CD14-positive monocyte (primary cell): ENCODE data around the gene HKDC1. TPM values are rescaled to one million over a fixed set of nuclear protein-coding genes. Genes with fewer than 3 reads are reported as not detected.

Experiments
- DNase-seq, 3 donors: peaks; one replicate each; pipeline ENCODE4 v3.0.0-alpha.2; 2011 to 2022
- H2AFZ ChIP-seq: 2 replicates; pipeline ENCODE4 v1.6.0; 2012; ENCODE audit warnings: mild to moderate bottlenecking, low read depth, low read length, inconsistent platforms; ENCODE audit not compliant: insufficient read depth, poor library complexity, severe bottlenecking
- H3K27ac ChIP-seq, 2 donors: 1 replicate in 1 of 2; 2 replicates in 1 of 2; pipeline ENCODE4 v1.5.1; 2012 to 2013; ENCODE audit warnings: low read length in 2 of 2, control low read depth in 1 of 2, inconsistent platforms in 1 of 2, low read depth in 1 of 2, mild to moderate bottlenecking in 1 of 2
- H3K27me3 ChIP-seq, 2 donors: one replicate each; pipeline versions ENCODE4 v1.6.0 to v1.6.1; 2011 to 2013; ENCODE audit warnings: low read length in 2 of 2; ENCODE audit not compliant: control insufficient read depth in 2 of 2, insufficient read depth in 2 of 2
- H3K36me3 ChIP-seq, 2 donors: replicated peaks in 1 of 2; 1 replicate in 1 of 2; 2 replicates in 1 of 2; pipeline versions ENCODE4 v1.5.1 to v1.6.1; 2012 to 2013; ENCODE audit warnings: low read length in 2 of 2, control low read depth in 1 of 2, inconsistent platforms in 1 of 2, mild to moderate bottlenecking in 1 of 2; ENCODE audit not compliant: insufficient read depth in 2 of 2, control insufficient read depth in 1 of 2
- H3K4me1 ChIP-seq, 2 donors: 1 replicate in 1 of 2; 2 replicates in 1 of 2; pipeline versions ENCODE4 v1.5.1 to v1.6.1; 2012 to 2013; ENCODE audit warnings: low read length in 2 of 2, control low read depth in 1 of 2, inconsistent platforms in 1 of 2, mild to moderate bottlenecking in 1 of 2, moderate library complexity in 1 of 2; ENCODE audit not compliant: insufficient read depth in 2 of 2, control insufficient read depth in 1 of 2
- H3K4me2 ChIP-seq: replicated peaks from 2 replicates; pipeline ENCODE3; 2012; ENCODE audit warnings: low read length, moderate library complexity, mild to moderate bottlenecking; ENCODE audit not compliant: poor library complexity, severe bottlenecking; ENCODE audit errors: extremely low read depth
- H3K4me3 ChIP-seq, 3 experiments: fragments of 200-600 bp in 1 of 3; sonication (generic) in 1 of 3; replicated peaks in 1 of 3; 1 replicate in 2 of 3; 2 replicates in 1 of 3; pipeline ENCODE4 v1.5.1; 2011 to 2013; ENCODE audit warnings: low read length in 3 of 3, mild to moderate bottlenecking in 3 of 3, control low read depth in 2 of 3, low read depth in 2 of 3, inconsistent platforms in 1 of 3, moderate library complexity in 1 of 3
- H3K79me2 ChIP-seq: 2 replicates; pipeline ENCODE4 v1.6.0; 2012; ENCODE audit warnings: mild to moderate bottlenecking, control low read depth, inconsistent platforms, low read length, moderate library complexity; ENCODE audit not compliant: insufficient read depth
- H3K9ac ChIP-seq: 2 replicates; pipeline ENCODE4 v1.6.0; 2017; ENCODE audit warnings: low read length, mild to moderate bottlenecking; ENCODE audit not compliant: insufficient read depth, poor library complexity, severe bottlenecking
- H3K9me3 ChIP-seq, 2 donors: replicated peaks in 1 of 2; 1 replicate in 1 of 2; 2 replicates in 1 of 2; pipeline versions ENCODE4 v1.5.1 to v1.6.1; 2012 to 2013; ENCODE audit warnings: low read length in 2 of 2, control low read depth in 1 of 2; ENCODE audit not compliant: control insufficient read depth in 1 of 2, insufficient read depth in 1 of 2
- H4K20me1 ChIP-seq: 2 replicates; pipeline ENCODE4 v1.6.0; 2012; ENCODE audit warnings: mild to moderate bottlenecking, low read length, control low read depth, moderate library complexity; ENCODE audit not compliant: insufficient read depth
- H3K27ac Mint-ChIP-seq, 7 donors: one replicate each; pipeline ENCODE4 v1.8.0; 2020; ENCODE audit warnings: mild to moderate bottlenecking in 7 of 7, mixed read lengths in 7 of 7, moderate library complexity in 6 of 7, inconsistent platforms in 2 of 7
- H3K27me3 Mint-ChIP-seq, 3 donors: one replicate each; pipeline ENCODE4 v1.8.0; 2021 to 2022; ENCODE audit warnings: low read depth in 3 of 3, mild to moderate bottlenecking in 3 of 3, mixed read lengths in 3 of 3, moderate library complexity in 3 of 3, inconsistent platforms in 1 of 3
- H3K36me3 Mint-ChIP-seq, 2 donors: one replicate each; pipeline ENCODE4 v1.8.0; 2020; ENCODE audit warnings: mixed read lengths in 2 of 2, inconsistent platforms in 1 of 2, mild to moderate bottlenecking in 1 of 2
- H3K4me1 Mint-ChIP-seq: one replicate; pipeline ENCODE4 v1.8.0; 2020; ENCODE audit warnings: mild to moderate bottlenecking, mixed read lengths
- H3K4me3 Mint-ChIP-seq, 2 donors: one replicate each; pipeline ENCODE4 v1.8.0; 2020; ENCODE audit warnings: mild to moderate bottlenecking in 2 of 2, mixed read lengths in 2 of 2, moderate library complexity in 1 of 2
- H3K9me3 Mint-ChIP-seq, 7 donors: one replicate each; pipeline ENCODE4 v1.8.0; 2020 to 2022; ENCODE audit warnings: mixed read lengths in 7 of 7, mild to moderate bottlenecking in 6 of 7, moderate library complexity in 6 of 7, inconsistent platforms in 2 of 7
- WGBS: methylation state at CpG from one replicate; pipeline ENCODE4 v1.1.5; 2013; ENCODE audit warnings: missing lambda C conversion rate; ENCODE audit not compliant: insufficient coverage; 5-methylcytosine and 5-hydroxymethylcytosine counted together
- intact Hi-C, 2 donors: fragments of 100-400 bp; cut with micrococcal nuclease; formaldehyde crosslinking; loops; one replicate each; pipeline versions ENCODE4 v1.15.0 to v1.15.1; 2023
- polyA plus RNA-seq, 3 donors: library from polyadenylated mRNA; depleted of rRNA in 1 of 3; unstranded in 2 of 3; stranded (reverse) in 1 of 3; fragments of 300-500 nt in 2 of 3; fragments of >200 nt in 1 of 3; fragmentation: Illumina TruSeq in 2 of 3; gene quantifications; 1 replicate in 2 of 3; 2 replicates in 1 of 3; pipeline ENCODE4 v1.2.3, GENCODE V29; 2012 to 2021
- TF ChIP-seq, protein P1 (sequence below): fragments of 200-600 bp; IDR thresholded peaks from one replicate; pipeline ENCODE4 v1.8.0; 2022; ENCODE audit warnings: antibody characterized with exemption, mild to moderate bottlenecking

HKDC1 gene
- polyA plus RNA-seq, 3 donors, result not detected

GRCh38 chr10:69229616-69229916, 9.4 kb downstream of the HKDC1 start:
- peak overlapping the region; percentile 77 to 90 for H3K4me3 Mint-ChIP-seq
- Histone ChIP-seq H3K4me1 (peaks cover 16 to 18% of the 10 kb centered on the region in 2 donors), H3K27me3 (no peaks in the 10 kb centered on the region), H3K4me3 (peak overlapping the region; percentile 33 to 64 (median 37)), H4K20me1 (no peaks in the 10 kb centered on the region), H2AFZ (peak overlapping the region; percentile 72), H3K27ac (peak overlapping the region in 1 of 2 donors; percentile 46), H3K9me3 (no peaks in the 10 kb centered on the region), H3K9ac (peak overlapping the region; percentile 35), H3K36me3 (no peaks in the 10 kb centered on the region), H3K79me2 (no peaks in the 10 kb centered on the region), H3K4me2 (peak overlapping the region; percentile 59)
- intact Hi-C loops, result no loop called here
- H3K27ac Mint-ChIP-seq, result peak overlapping the region in 4 of 7 donors; percentile 23 to 68 (median 46)
- peaks cover 0 to 5% (median 0%) of the 10 kb centered on the region in 3 donors for H3K27me3 Mint-ChIP-seq
- H3K9me3 Mint-ChIP-seq, result no peaks in the 10 kb centered on the region
- WGBS, result 0% methylated on average over 4 of the region's 8 CpGs
- peaks cover 20% of the 10 kb centered on the region for H3K4me1 Mint-ChIP-seq
- no peak for DNase-seq
- TF ChIP-seq, protein P1, sequence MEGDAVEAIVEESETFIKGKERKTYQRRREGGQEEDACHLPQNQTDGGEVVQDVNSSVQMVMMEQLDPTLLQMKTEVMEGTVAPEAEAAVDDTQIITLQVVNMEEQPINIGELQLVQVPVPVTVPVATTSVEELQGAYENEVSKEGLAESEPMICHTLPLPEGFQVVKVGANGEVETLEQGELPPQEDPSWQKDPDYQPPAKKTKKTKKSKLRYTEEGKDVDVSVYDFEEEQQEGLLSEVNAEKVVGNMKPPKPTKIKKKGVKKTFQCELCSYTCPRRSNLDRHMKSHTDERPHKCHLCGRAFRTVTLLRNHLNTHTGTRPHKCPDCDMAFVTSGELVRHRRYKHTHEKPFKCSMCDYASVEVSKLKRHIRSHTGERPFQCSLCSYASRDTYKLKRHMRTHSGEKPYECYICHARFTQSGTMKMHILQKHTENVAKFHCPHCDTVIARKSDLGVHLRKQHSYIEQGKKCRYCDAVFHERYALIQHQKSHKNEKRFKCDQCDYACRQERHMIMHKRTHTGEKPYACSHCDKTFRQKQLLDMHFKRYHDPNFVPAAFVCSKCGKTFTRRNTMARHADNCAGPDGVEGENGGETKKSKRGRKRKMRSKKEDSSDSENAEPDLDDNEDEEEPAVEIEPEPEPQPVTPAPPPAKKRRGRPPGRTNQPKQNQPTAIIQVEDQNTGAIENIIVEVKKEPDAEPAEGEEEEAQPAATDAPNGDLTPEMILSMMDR, result no peak
- no peaks in the 10 kb centered on the region for H3K36me3 Mint-ChIP-seq

DNA sequence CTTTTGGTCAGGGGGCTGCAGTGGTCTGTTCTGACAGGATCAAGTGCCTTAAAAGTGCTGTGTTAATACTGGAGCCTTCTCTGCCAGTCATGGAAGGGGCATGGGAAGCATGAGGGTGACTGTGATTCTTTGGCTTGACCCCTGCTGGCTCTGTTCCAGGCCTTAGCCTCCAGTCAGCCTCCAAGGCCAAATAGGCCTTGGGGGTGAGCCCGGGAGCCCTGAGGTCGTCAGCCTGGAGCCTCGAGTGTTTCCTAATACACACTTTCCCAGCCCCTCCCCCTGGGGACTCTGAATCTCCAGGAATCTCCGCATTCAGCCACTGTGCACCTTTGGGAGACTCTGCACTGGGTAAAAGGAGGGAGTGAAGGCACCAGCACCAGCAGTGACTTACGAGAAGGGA, 10.0 kb downstream of the HKDC1 start:
- Histone ChIP-seq H3K9ac (no peak overlapping the region), H3K27ac (no peak overlapping the region), H2AFZ (peak overlapping the region; percentile 72), H3K4me3 (no peak overlapping the region), H3K27me3 (no peaks in the 10 kb centered on the region), H3K9me3 (no peaks in the 10 kb centered on the region), H3K79me2 (no peaks in the 10 kb centered on the region), H4K20me1 (no peaks in the 10 kb centered on the region), H3K36me3 (no peaks in the 10 kb centered on the region), H3K4me1 (peaks cover 16 to 18% of the 10 kb centered on the region in 2 donors), H3K4me2 (no peak overlapping the region)
- TF ChIP-seq, protein P1, result no peak
- 83% methylated on average over 1 of the region's 5 CpGs for WGBS
- Mint-ChIP-seq H3K36me3 (no peaks in the 10 kb centered on the region), H3K27ac (peak overlapping the region in 1 of 7 donors; percentile 59), H3K27me3 (peaks cover 0 to 5% (median 0%) of the 10 kb centered on the region in 3 donors), H3K9me3 (no peaks in the 10 kb centered on the region), H3K4me3 (peak overlapping the region in 1 of 2 donors; percentile 77), H3K4me1 (peaks cover 20% of the 10 kb centered on the region)
- no peak for DNase-seq
- intact Hi-C loops, result no loop called here
